DOHH2 (cell line): ENCODE measurements around the gene KMT2B.

ENCODE experiments used
- EZH2phosphoT487 ChIP-seq: fragments of 200-600 bp; sonication (generic); IDR thresholded peaks from 2 replicates; pipeline ENCODE4 v1.6.1; 2017; ENCODE audit warnings: borderline replicate concordance, mild to moderate bottlenecking, antibody characterized with exemption, low read length, moderate library complexity, mixed read lengths
- TF ChIP-seq, protein P1 (sequence below): fragments of 200-600 bp; sonication (generic); IDR thresholded peaks from one replicate; pipeline ENCODE4 v1.5.1; 2014; ENCODE audit warnings: antibody characterized with exemption, mild to moderate bottlenecking, low read depth, low read length; ENCODE audit not compliant: poor library complexity, severe bottlenecking

DNA sequence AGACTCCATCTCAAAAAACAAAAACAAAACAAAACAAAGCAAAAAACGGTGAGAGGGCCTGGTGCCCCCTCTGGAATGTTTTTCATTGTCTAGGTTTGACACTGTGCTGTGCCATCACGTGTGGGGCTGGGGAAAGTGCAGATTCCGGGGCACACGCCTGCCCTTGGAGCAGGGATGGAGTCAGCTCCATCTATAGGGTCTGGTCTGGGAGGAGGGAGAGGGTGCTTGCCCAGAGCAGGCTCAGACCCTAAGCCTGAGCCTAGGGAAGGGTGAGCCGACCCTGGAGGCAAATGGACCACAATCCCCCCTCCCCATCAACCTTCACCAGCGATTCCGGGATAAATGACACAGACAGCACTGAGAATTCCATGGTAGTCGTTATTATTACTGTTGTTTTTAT lies 24.4 kb upstream of the KMT2B start:
- TF ChIP-seq, protein P1, sequence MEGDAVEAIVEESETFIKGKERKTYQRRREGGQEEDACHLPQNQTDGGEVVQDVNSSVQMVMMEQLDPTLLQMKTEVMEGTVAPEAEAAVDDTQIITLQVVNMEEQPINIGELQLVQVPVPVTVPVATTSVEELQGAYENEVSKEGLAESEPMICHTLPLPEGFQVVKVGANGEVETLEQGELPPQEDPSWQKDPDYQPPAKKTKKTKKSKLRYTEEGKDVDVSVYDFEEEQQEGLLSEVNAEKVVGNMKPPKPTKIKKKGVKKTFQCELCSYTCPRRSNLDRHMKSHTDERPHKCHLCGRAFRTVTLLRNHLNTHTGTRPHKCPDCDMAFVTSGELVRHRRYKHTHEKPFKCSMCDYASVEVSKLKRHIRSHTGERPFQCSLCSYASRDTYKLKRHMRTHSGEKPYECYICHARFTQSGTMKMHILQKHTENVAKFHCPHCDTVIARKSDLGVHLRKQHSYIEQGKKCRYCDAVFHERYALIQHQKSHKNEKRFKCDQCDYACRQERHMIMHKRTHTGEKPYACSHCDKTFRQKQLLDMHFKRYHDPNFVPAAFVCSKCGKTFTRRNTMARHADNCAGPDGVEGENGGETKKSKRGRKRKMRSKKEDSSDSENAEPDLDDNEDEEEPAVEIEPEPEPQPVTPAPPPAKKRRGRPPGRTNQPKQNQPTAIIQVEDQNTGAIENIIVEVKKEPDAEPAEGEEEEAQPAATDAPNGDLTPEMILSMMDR, result no peak
- TF ChIP-seq EZH2phosphoT487, result no peak
